ENCODE data around the gene PINLYP. TPM values are rescaled to one million over a fixed set of nuclear protein-coding genes. Genes with fewer than 3 reads are reported as not detected.

PINLYP gene
- polyA plus RNA-seq, 3 donors = 0.83 to 1.3 (median 0.93) TPM

GRCh38 chr19:43562226-43562697, 13.3 kb upstream of the PINLYP start:
- peak overlapping the region; percentile 51 for H2AFZ ChIP-seq (ENCODE audit: insufficient read depth, low read depth, low read length, poor library complexity, severe bottlenecking)
- H3K79me2 ChIP-seq (ENCODE audit: insufficient read depth, low read length) = peaks cover 21% of the 10 kb centered on the region
- peak overlapping the region; percentile 94 to 98 for H3K27ac ChIP-seq (ENCODE audit: low read depth in 1 of 2, low read length in 2 of 2)
- no peaks in the 10 kb centered on the region for H4K20me1 ChIP-seq (ENCODE audit: insufficient read depth, low read length)
- Mint-ChIP-seq H3K27ac (peak overlapping the region; percentile 90 to 99 (median 96)), H3K4me3 (peak overlapping the region; percentile 41 to 67), H3K9me3 (peaks cover 0 to 3% (median 0%) of the 10 kb centered on the region in 7 donors), H3K36me3 (peaks cover 39 to 52% of the 10 kb centered on the region in 2 donors), H3K27me3 (ENCODE audit: low read depth in 3 of 3) (peaks cover 0 to 4% (median 0%) of the 10 kb centered on the region in 3 donors), H3K4me1 (peaks cover 43% of the 10 kb centered on the region)
- H3K36me3 ChIP-seq (replicated peaks in 1 of 2; ENCODE audit: control insufficient read depth in 1 of 2, insufficient read depth in 2 of 2, low read length in 2 of 2) = peaks cover 8 to 32% of the 10 kb centered on the region in 2 donors
- H3K9ac ChIP-seq (ENCODE audit: insufficient read depth, low read length, poor library complexity, severe bottlenecking) = peak overlapping the region; percentile 72
- peaks cover 24 to 27% of the 10 kb centered on the region in 2 donors for H3K4me1 ChIP-seq (ENCODE audit: control insufficient read depth in 1 of 2, insufficient read depth in 2 of 2, low read length in 2 of 2)
- peak overlapping the region in 1 of 3 experiments; percentile 19 for H3K4me3 ChIP-seq (replicated peaks in 1 of 3; ENCODE audit: low read depth in 2 of 3, low read length in 3 of 3)
- no peaks in the 10 kb centered on the region for H3K27me3 ChIP-seq (ENCODE audit: control insufficient read depth in 2 of 2, insufficient read depth in 2 of 2, low read length in 2 of 2)
- 0% methylated on average over 1 of the region's 6 CpGs for WGBS (ENCODE audit: insufficient coverage)
- H3K9me3 ChIP-seq (replicated peaks in 1 of 2; ENCODE audit: control insufficient read depth in 1 of 2, insufficient read depth in 1 of 2, low read length in 2 of 2) = no peaks in the 10 kb centered on the region
- no peak for TF ChIP-seq CTCF (IDR thresholded peaks at IDR 0.05)
- intact Hi-C loops (cut with micrococcal nuclease) = no loop called here
- H3K4me2 ChIP-seq (replicated peaks; ENCODE audit: extremely low read depth, low read length, poor library complexity, severe bottlenecking) = peak overlapping the region; percentile 30
- DNase-seq = peak; percentile 75 to 89 (median 76)

- intact Hi-C loops (cut with micrococcal nuclease) = no loop called here
- no peaks in the 10 kb centered on the region for H4K20me1 ChIP-seq (ENCODE audit: insufficient read depth, low read length)
- H3K27ac Mint-ChIP-seq = peak overlapping the region; percentile 90 to 99 (median 96)
- DNase-seq = peak; percentile 90 to 96 (median 92)
- peaks cover 5 to 26% of the 10 kb centered on the region in 2 donors for H3K36me3 ChIP-seq (replicated peaks in 1 of 2; ENCODE audit: control insufficient read depth in 1 of 2, insufficient read depth in 2 of 2, low read length in 2 of 2)
- H3K79me2 ChIP-seq (ENCODE audit: insufficient read depth, low read length) = peaks cover 25% of the 10 kb centered on the region
- peak overlapping the region; percentile 51 for H2AFZ ChIP-seq (ENCODE audit: insufficient read depth, low read depth, low read length, poor library complexity, severe bottlenecking)
- H3K4me2 ChIP-seq (replicated peaks; ENCODE audit: extremely low read depth, low read length, poor library complexity, severe bottlenecking) = peak overlapping the region; percentile 30
- peaks cover 43% of the 10 kb centered on the region for H3K4me1 Mint-ChIP-seq
- peak overlapping the region; percentile 94 to 98 for H3K27ac ChIP-seq (ENCODE audit: low read depth in 1 of 2, low read length in 2 of 2)
- H3K27me3 ChIP-seq (ENCODE audit: control insufficient read depth in 2 of 2, insufficient read depth in 2 of 2, low read length in 2 of 2) = no peaks in the 10 kb centered on the region
- WGBS (ENCODE audit: insufficient coverage) = 0% methylated on average over 2 of the region's 14 CpGs
- peak overlapping the region; percentile 72 for H3K9ac ChIP-seq (ENCODE audit: insufficient read depth, low read length, poor library complexity, severe bottlenecking)
- H3K9me3 ChIP-seq (replicated peaks in 1 of 2; ENCODE audit: control insufficient read depth in 1 of 2, insufficient read depth in 1 of 2, low read length in 2 of 2) = no peaks in the 10 kb centered on the region
- peak overlapping the region in 1 of 3 experiments; percentile 19 for H3K4me3 ChIP-seq (replicated peaks in 1 of 3; ENCODE audit: low read depth in 2 of 3, low read length in 3 of 3)
- H3K4me3 Mint-ChIP-seq = peak overlapping the region; percentile 41 to 67
- TF ChIP-seq CTCF (IDR thresholded peaks at IDR 0.05) = no peak
- H3K4me1 ChIP-seq (ENCODE audit: control insufficient read depth in 1 of 2, insufficient read depth in 2 of 2, low read length in 2 of 2) = peaks cover 24 to 27% of the 10 kb centered on the region in 2 donors
- H3K9me3 Mint-ChIP-seq = peaks cover 0 to 3% (median 0%) of the 10 kb centered on the region in 7 donors
- H3K36me3 Mint-ChIP-seq = peaks cover 35 to 47% of the 10 kb centered on the region in 2 donors
- peaks cover 0 to 4% (median 0%) of the 10 kb centered on the region in 3 donors for H3K27me3 Mint-ChIP-seq (ENCODE audit: low read depth in 3 of 3)
Observed at GRCh38 chr19:43562698-43563241, 12.8 kb upstream of the PINLYP start.

All from CD14-positive monocyte (primary cell).